Left ventricle myocardium inferior (tissue), 1 donor: ENCODE results near the gene TP53TG3B. TPM values are rescaled to one million over a fixed set of nuclear protein-coding genes. Genes with fewer than 3 reads are reported as not detected.
A peak's percentile ranks its signal among the peaks of the same experiment; 100 is the strongest.
"Not testable (repeated sequence)": the region's sequence is repeated elsewhere in the genome, so short reads cannot be mapped to it uniquely, and the experiment has no call there.

Experiments used
- DNase-seq: peaks from one replicate; pipeline ENCODE4 v3.0.0-alpha.2; 2020
- H3K27ac ChIP-seq: fragments of 200-600 bp; replicated peaks from 2 replicates; pipeline ENCODE4 v1.8.0; 2021
- H3K27me3 ChIP-seq: fragments of 200-600 bp; 2 replicates; pipeline ENCODE4 v1.8.0; 2021; ENCODE audit warnings: low read depth
- H3K36me3 ChIP-seq: fragments of 200-600 bp; 2 replicates; pipeline ENCODE4 v1.8.0; 2021
- H3K4me1 ChIP-seq: fragments of 200-600 bp; 2 replicates; pipeline ENCODE4 v1.8.0; 2021
- H3K4me3 ChIP-seq: fragments of 200-600 bp; 2 replicates; pipeline ENCODE4 v1.8.0; 2021; ENCODE audit warnings: mild to moderate bottlenecking, moderate library complexity
- H3K9me3 ChIP-seq: fragments of 200-600 bp; replicated peaks from 2 replicates; pipeline ENCODE4 v1.8.0; 2021
- intact Hi-C: fragments of 100-400 bp; cut with micrococcal nuclease; formaldehyde crosslinking; loops from one replicate; pipeline ENCODE4 v1.11.0; 2022
- long read RNA-seq: library from polyadenylated mRNA; unstranded; transcript quantifications from one replicate; pipeline ENCODE4 v2.0.0, GENCODE V29; 2021
- total RNA-seq: library from RNA; stranded (reverse); fragmentation: NEBNext Ultra II Directional; extraction: Animal tissue kit (Norgen Biotek cat#: 25700); gene quantifications from one replicate; pipeline ENCODE4 v1.2.1, GENCODE V29; 2021
- donor health status: DM: no; HTN: yes; CAD: no; lungs with severe emphysema.

TP53TG3B gene, protein sequence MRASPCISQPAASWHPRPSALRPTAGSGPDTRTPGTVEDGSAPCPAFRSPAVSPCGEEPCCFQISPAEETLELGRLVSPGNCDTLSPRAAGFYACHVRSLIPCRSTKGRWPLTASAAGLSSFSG
- not detected for total RNA-seq
- long read RNA-seq = 0 reads

DNA sequence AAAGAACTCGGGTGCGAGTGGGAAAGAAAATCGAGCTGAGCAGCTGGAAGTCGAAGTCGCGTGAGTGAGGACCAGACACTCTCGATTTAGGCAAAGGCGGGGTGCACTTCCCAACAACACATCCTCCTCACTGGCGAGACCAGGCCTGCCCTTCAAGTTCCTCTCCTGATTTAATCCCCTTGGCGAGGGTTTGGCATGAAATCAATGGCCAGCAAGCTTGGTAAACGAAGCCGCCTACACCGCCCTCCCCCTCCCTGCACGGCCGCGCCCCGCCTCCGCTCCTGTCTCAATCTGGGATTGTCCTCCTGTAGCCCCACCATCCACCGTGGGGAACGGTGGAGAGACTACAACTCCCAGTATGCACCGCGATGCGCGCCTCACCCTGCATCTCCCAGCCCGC lies at the start of gene TP53TG3B:
Gene TP53TG3B, plus strand, starts transcription at position 301 of the 400 bp plus-strand sequence. Its CDS starts 68 bp downstream, at position 369.
- intact Hi-C loops, H3K27ac ChIP-seq, H3K4me1 ChIP-seq, H3K4me3 ChIP-seq, H3K36me3 ChIP-seq, H3K9me3 ChIP-seq, H3K27me3 ChIP-seq, DNase-seq: not testable (repeated sequence)

DNA sequence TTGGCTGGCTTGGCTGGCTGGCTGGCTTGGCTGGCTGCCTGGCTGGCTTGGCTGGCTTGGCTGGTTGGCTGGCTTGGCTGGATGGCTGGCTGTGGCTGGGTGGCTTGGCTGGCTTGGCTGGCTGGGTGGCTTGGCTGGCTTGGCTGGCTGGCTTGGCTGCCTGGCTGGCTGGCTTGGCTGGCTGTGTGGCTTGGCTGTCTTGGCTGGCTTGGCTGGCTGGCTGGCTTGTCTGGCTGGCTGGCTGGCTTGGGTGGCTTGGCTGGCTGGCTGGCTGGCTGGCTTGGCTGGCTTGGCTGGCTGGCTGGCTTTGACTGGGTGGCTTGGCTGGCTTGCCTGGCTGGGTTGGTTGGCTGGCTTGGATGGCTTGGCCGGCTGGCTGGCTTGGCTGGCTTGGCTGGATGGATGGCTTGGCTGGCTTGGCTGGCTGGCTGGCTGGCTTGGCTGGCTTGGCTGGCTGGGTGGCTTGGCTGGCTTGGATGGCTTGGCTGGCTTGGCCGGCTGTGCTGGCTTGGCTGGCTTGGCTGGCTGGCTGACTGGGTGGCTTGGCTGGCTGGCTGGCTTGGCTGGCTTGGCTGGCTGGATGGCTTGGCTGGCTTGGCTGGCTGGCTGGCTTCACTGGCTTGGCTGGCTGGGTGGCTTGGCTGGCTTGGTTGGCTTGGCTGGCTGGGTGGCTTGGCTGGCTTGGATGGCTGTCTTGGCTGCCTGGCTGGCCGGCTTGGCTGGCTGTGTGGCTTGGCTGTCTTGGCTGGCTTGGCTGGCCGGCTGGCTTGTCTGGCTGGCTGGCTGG lies 24.2 kb upstream of the TP53TG3B start:
- DNase-seq = peak; percentile 76
- intact Hi-C loops, H3K4me3 ChIP-seq, H3K27ac ChIP-seq, H3K27me3 ChIP-seq, H3K9me3 ChIP-seq, H3K4me1 ChIP-seq, H3K36me3 ChIP-seq: not testable (repeated sequence)

DNA sequence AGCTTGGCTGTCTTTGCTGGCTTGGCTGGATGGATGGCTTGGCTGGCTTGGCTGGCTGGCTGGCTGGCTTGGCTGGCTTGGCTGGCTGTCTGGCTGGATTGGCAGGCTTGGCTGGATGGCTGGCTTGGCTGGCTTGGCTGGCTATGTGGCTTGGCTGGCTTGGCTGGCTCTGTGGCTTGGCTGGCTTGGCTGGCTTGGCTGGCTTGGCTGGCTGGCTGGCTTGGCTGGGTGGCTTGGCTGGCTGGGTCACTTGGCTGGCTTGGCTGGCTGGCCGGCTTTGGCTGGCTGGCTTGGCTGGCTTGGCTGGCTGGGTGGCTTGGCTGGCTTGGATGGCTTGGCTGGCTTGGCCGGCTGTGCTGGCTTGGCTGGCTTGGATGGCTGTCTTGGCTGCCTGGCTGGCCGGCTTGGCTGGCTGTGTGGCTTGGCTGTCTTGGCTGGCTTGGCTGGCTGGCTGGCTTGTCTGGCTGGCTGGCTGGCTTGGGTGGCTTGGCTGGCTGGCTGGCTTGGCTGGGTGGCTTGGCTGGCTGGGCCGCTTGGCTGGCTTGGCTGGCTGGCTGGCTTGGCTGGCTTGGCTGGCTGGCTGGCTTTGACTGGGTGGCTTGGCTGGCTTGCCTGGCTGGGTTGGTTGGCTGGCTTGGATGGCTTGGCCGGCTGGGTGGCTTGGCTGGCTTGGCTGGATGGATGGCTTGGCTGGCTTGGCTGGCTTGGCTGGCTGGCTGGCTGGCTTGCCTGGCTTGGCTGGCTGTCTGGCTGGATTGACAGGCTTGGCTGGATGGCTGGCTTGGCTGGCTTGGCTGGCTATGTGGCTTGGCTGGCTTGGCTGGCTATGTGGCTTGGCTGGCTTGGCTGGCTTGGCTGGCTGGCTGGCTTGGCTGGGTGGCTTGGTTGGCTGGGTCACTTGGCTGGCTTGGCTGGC lies 22.8 kb upstream of the TP53TG3B start:
- H3K4me1 ChIP-seq, H3K36me3 ChIP-seq, H3K27me3 ChIP-seq, intact Hi-C loops, H3K4me3 ChIP-seq, H3K9me3 ChIP-seq, H3K27ac ChIP-seq: not testable (repeated sequence)
- DNase-seq = peak; percentile 71

DNA sequence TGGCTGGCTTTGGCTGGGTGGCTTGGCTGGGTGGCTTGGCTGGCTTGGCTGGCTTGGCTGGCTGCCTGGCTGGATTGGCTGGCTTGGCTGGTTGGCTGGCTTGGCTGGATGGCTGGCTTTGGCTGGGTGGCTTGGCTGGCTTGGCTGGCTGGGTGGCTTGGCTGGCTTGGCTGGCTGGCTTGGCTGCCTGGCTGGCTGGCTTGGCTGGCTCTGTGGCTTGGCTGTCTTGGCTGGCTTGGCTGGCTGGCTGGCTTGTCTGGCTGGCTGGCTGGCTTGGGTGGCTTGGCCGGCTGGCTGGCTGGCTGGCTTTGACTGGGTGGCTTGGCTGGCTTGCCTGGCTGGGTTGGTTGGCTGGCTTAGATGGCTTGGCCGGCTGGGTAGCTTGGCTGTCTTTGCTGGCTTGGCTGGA lies 22.1 kb upstream of the TP53TG3B start:
- H3K4me3 ChIP-seq, intact Hi-C loops, H3K27ac ChIP-seq, H3K4me1 ChIP-seq, H3K9me3 ChIP-seq, H3K36me3 ChIP-seq, H3K27me3 ChIP-seq: not testable (repeated sequence)
- peak; percentile 50 for DNase-seq

DNA sequence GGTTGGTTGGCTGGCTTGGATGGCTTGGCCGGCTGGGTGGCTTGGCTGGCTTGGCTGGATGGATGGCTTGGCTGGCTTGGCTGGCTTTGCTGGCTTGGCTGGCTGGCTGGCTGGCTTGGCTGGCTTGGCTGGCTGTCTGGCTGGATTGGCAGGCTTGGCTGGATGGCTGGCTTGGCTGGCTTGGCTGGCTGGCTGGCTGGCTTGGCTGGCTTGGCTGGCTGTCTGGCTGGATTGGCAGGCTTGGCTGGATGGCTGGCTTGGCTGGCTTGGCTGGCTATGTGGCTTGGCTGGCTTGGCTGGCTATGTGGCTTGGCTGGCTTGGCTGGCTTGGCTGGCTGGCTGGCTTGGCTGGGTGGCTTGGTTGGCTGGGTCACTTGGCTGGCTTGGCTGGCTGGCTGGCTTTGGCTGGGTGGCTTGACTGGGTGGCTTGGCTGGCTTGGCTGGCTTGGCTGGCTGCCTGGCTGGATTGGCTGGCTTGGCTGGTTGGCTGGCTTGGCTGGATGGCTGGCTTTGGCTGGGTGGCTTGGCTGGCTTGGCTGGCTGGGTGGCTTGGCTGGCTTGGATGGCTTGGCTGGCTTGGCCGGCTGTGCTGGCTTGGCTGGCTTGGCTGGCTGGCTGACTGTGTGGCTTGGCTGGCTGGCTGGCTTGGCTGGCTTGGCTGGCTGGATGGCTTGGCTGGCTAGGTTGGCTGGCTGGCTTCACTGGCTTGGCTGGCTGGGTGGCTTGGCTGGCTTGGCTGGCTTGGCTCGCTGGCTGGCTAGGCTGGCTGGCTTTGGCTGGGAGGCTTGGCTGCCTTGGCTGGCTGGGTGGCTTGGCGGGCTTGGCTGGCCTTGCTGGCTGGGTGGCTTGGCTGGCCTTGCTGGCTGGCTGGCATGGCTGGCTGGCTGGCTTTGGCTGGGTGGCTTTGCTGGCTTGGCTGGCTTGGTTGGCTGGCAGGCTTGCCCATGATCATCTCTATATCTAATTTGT lies 21.3 kb upstream of the TP53TG3B start:
- H3K27ac ChIP-seq, H3K4me3 ChIP-seq, H3K9me3 ChIP-seq, H3K4me1 ChIP-seq, H3K27me3 ChIP-seq, intact Hi-C loops, H3K36me3 ChIP-seq: not testable (repeated sequence)
- DNase-seq = peak; percentile 63

Other genes starting within 250 kb of the TP53TG3B start
- 0.58 TPM for gene TP53TG3C, start 166.6 kb upstream of the TP53TG3B start, total RNA-seq
- gene TP53TG3E, start 56.5 kb upstream of the TP53TG3B start, total RNA-seq = not detected
- gene TP53TG3F, start 98.8 kb downstream of the TP53TG3B start, total RNA-seq = not detected